Neural crest cell (in vitro differentiated cells): ENCODE measurements around the gene CSNK2B. TPM values are rescaled to one million over a fixed set of nuclear protein-coding genes. Genes with fewer than 3 reads are reported as not detected.
A peak's percentile ranks its signal among the peaks of the same experiment; 100 is the strongest.

Experiments
- DNase-seq: peaks from one replicate; pipeline ENCODE4 v3.0.0; 2021; ENCODE audit warnings: low read depth, mixed read lengths, low spot score
- H3K27ac Mint-ChIP-seq: one replicate; pipeline ENCODE4 v1.8.0; 2021; ENCODE audit warnings: mild to moderate bottlenecking, mixed read lengths; ENCODE audit not compliant: unreplicated experiment
- H3K27me3 Mint-ChIP-seq: 2 replicates; pipeline ENCODE4 v1.8.0; 2021; ENCODE audit warnings: low read depth, mild to moderate bottlenecking, mixed read lengths
- H3K36me3 Mint-ChIP-seq: 2 replicates; pipeline ENCODE4 v1.8.0; 2021; ENCODE audit warnings: low read depth, mild to moderate bottlenecking, mixed read lengths
- H3K4me1 Mint-ChIP-seq: 2 replicates; pipeline ENCODE4 v1.8.0; 2021; ENCODE audit warnings: mixed read lengths
- H3K4me3 Mint-ChIP-seq: one replicate; pipeline ENCODE4 v1.8.0; 2021; ENCODE audit warnings: mild to moderate bottlenecking, mixed read lengths
- H3K9me3 Mint-ChIP-seq: 2 replicates; pipeline ENCODE4 v1.8.0; 2021; ENCODE audit warnings: mixed read lengths
- CTCF ChIP-seq: fragments of 200-600 bp; sonication (generic); conservative IDR thresholded peaks from 2 replicates; pipeline ENCODE4 v1.5.0; 2021; ENCODE audit warnings: antibody characterized with exemption, mild to moderate bottlenecking
- total RNA-seq: library from RNA; stranded (reverse); gene quantifications from 2 replicates; pipeline ENCODE4 v1.2.1, GENCODE V29; 2021

The CSNK2B gene
- total RNA-seq, 1 donor from 2014 or later = 188 TPM

GRCh38 chr6:31690231-31691077 lies 24.6 kb downstream of the CSNK2B start:
- no peak for DNase-seq
- no peak for TF ChIP-seq CTCF
- Mint-ChIP-seq H3K27ac (peak overlapping the region; percentile 83), H3K4me1 (no peaks in the 10 kb centered on the region), H3K27me3 (no peaks in the 10 kb centered on the region), H3K36me3 (peaks cover 9% of the 10 kb centered on the region), H3K9me3 (no peaks in the 10 kb centered on the region), H3K4me3 (no peak overlapping the region)

- no peak for TF ChIP-seq CTCF
- Mint-ChIP-seq H3K9me3 (no peaks in the 10 kb centered on the region), H3K4me3 (no peak overlapping the region), H3K4me1 (no peaks in the 10 kb centered on the region), H3K36me3 (peaks cover 9% of the 10 kb centered on the region), H3K27me3 (no peaks in the 10 kb centered on the region), H3K27ac (peak overlapping the region; percentile 83)
- no peak for DNase-seq
Measured at GRCh38 chr6:31691078-31691463, 25.2 kb downstream of the CSNK2B start.

- Mint-ChIP-seq H3K4me3 (no peak overlapping the region), H3K9me3 (no peaks in the 10 kb centered on the region), H3K27me3 (no peaks in the 10 kb centered on the region), H3K4me1 (no peaks in the 10 kb centered on the region), H3K36me3 (peaks cover 6% of the 10 kb centered on the region), H3K27ac (no peak overlapping the region)
- no peak for TF ChIP-seq CTCF
- no peak for DNase-seq
Measured at GRCh38 chr6:31691564-31692108, 25.8 kb downstream of the CSNK2B start.

- Mint-ChIP-seq H3K27me3 (no peaks in the 10 kb centered on the region), H3K9me3 (no peaks in the 10 kb centered on the region), H3K36me3 (peaks cover 6% of the 10 kb centered on the region), H3K4me3 (no peak overlapping the region), H3K4me1 (no peaks in the 10 kb centered on the region), H3K27ac (no peak overlapping the region)
- no peak for TF ChIP-seq CTCF
- no peak for DNase-seq
Measured at GRCh38 chr6:31692353-31692752, 26.5 kb downstream of the CSNK2B start.

GRCh38 chr6:31692886-31693285 lies 27.0 kb downstream of the CSNK2B start:
- peaks cover 7% of the 10 kb centered on the region for H3K36me3 Mint-ChIP-seq

More at GRCh38 chr6:31692886-31693285, 27.0 kb downstream of the CSNK2B start:
- Mint-ChIP-seq H3K27ac (no peak overlapping the region), H3K9me3 (no peaks in the 10 kb centered on the region), H3K27me3 (no peaks in the 10 kb centered on the region), H3K4me3 (no peak overlapping the region), H3K4me1 (no peaks in the 10 kb centered on the region)
- DNase-seq = no peak
- no peak for TF ChIP-seq CTCF
